ENCODE results near the gene HLA-F.

DNA sequence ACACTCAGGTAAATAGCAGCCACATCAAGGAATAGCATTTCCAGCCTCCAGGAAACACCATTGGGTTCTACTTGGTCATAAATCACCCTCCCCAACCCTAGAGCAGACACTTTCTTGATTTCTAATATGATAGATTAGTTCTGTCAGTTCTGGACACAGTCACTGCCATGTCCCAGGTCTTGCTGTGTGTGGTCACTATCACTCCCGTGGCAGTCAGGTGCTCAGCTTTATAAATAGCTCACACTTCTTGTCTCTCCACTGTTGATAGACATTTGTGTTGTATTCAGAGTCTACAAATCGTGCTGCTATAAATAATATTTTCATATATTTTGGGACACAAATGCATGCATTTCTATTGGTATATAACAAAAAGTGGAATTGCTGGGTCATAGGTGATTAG, 13.3 kb downstream of the HLA-F start:
- TF ChIP-seq, protein P1, sequence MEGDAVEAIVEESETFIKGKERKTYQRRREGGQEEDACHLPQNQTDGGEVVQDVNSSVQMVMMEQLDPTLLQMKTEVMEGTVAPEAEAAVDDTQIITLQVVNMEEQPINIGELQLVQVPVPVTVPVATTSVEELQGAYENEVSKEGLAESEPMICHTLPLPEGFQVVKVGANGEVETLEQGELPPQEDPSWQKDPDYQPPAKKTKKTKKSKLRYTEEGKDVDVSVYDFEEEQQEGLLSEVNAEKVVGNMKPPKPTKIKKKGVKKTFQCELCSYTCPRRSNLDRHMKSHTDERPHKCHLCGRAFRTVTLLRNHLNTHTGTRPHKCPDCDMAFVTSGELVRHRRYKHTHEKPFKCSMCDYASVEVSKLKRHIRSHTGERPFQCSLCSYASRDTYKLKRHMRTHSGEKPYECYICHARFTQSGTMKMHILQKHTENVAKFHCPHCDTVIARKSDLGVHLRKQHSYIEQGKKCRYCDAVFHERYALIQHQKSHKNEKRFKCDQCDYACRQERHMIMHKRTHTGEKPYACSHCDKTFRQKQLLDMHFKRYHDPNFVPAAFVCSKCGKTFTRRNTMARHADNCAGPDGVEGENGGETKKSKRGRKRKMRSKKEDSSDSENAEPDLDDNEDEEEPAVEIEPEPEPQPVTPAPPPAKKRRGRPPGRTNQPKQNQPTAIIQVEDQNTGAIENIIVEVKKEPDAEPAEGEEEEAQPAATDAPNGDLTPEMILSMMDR (conservative IDR thresholded peaks at IDR 0.05): no peak
- TF ChIP-seq ZFX (IDR thresholded peaks at IDR 0.05): no peak
